Activated T-cell treated with anti-CD3 and anti-CD28 coated beads, Interleukin-2, amount 50 U/mL, for 4 hours (primary cell): ENCODE measurements around the gene ZBED6. TPM values are rescaled to one million over a fixed set of nuclear protein-coding genes. Genes with fewer than 3 reads are reported as not detected.

Experiments used
- ATAC-seq, 2 donors: fragments of 200-7000 bp; cut with Tn5 transposase; one replicate each; pipeline ENCODE4 v1.10.0; 2021
- DNase-seq: peaks from one replicate; pipeline ENCODE4 v3.0.0-alpha.2; 2020
- H3K27me3 Mint-ChIP-seq: one replicate; pipeline ENCODE4 v1.8.0; 2021; ENCODE audit warnings: low read depth, mixed read lengths
- H3K36me3 Mint-ChIP-seq: one replicate; pipeline ENCODE4 v1.8.0; 2022; ENCODE audit warnings: mixed read lengths; ENCODE audit not compliant: insufficient read depth
- H3K4me1 Mint-ChIP-seq: one replicate; pipeline ENCODE4 v1.8.0; 2021; ENCODE audit warnings: low read depth, mixed read lengths
- H3K4me3 Mint-ChIP-seq: one replicate; pipeline ENCODE4 v1.8.0; 2021; ENCODE audit warnings: mild to moderate bottlenecking, moderate library complexity, mixed read lengths
- H3K9me3 Mint-ChIP-seq: one replicate; pipeline ENCODE4 v1.8.0; 2021; ENCODE audit warnings: mixed read lengths
- total RNA-seq, 3 donors: library from RNA; stranded (reverse); gene quantifications; one replicate each; pipeline ENCODE4 v1.2.1, GENCODE V29; 2021

Gene ZBED6
- total RNA-seq, 3 donors from 2014 or later, result 10.3 to 11.0 (median 10.8) TPM

GRCh38 chr1:203840208-203840808 is 44.9 kb downstream of the ZBED6 start:
- no peaks in the 10 kb centered on the region for H3K9me3 Mint-ChIP-seq
- DNase-seq (no peak), ATAC-seq (no peak)
- no peak overlapping the region for H3K4me3 Mint-ChIP-seq
- H3K4me1 Mint-ChIP-seq, result no peaks in the 10 kb centered on the region
- no peaks in the 10 kb centered on the region for H3K27me3 Mint-ChIP-seq
- peaks cover 38% of the 10 kb centered on the region for H3K36me3 Mint-ChIP-seq

- H3K4me1 Mint-ChIP-seq, result no peaks in the 10 kb centered on the region
- ATAC-seq (no peak), DNase-seq (no peak)
- no peak overlapping the region for H3K4me3 Mint-ChIP-seq
- no peaks in the 10 kb centered on the region for H3K27me3 Mint-ChIP-seq
- no peaks in the 10 kb centered on the region for H3K9me3 Mint-ChIP-seq
- H3K36me3 Mint-ChIP-seq, result peaks cover 47% of the 10 kb centered on the region
Observed at GRCh38 chr1:203842559-203842876, 47.1 kb downstream of the ZBED6 start.

GRCh38 chr1:203843435-203843834 is 48.0 kb downstream of the ZBED6 start:
- Mint-ChIP-seq H3K27me3 (no peaks in the 10 kb centered on the region), H3K4me3 (no peak overlapping the region), H3K4me1 (no peaks in the 10 kb centered on the region), H3K9me3 (no peaks in the 10 kb centered on the region), H3K36me3 (peaks cover 38% of the 10 kb centered on the region)
- no peak for DNase-seq
- ATAC-seq, result no peak

Other genes starting within 250 kb of the ZBED6 start
- gene ATP2B4, start 168.8 kb upstream of the ZBED6 start, total RNA-seq, result 10 to 100 TPM in 2 of 3 donors, 1 to 10 TPM in 1; 6.1 to 17.0 (median 12.1) TPM
- gene LAX1, start 30.4 kb upstream of the ZBED6 start, total RNA-seq, result 10 to 100 TPM; 20.4 to 22.7 (median 22.4) TPM
- 10 to 100 TPM; 55.2 to 65.7 (median 64.0) TPM for gene ZC3H11A, start within 50 bp of the ZBED6 start, total RNA-seq
- 100 to 1,000 TPM; 377 to 427 (median 395) TPM for gene SNRPE, start 66.0 kb downstream of the ZBED6 start, total RNA-seq